H1 (cell line): ENCODE measurements around the gene LRRC46. TPM values are rescaled to one million over a fixed set of nuclear protein-coding genes. Genes with fewer than 3 reads are reported as not detected.
A peak's percentile ranks its signal among the peaks of the same experiment; 100 is the strongest.

ENCODE experiments used
- CTCF ChIA-PET: fragments of 300-600 bp; sonication (Branson Sonifier 250); formaldehyde crosslinking; loops from one replicate; lab custom pipeline; 2021; ENCODE audit not compliant: partially characterized antibody; lab: Charles Lee
- POLR2A ChIA-PET: fragments of 300-600 bp; sonication (Branson Sonifier 250); formaldehyde crosslinking; loops from one replicate; lab custom pipeline; 2021; ENCODE audit warnings: inconsistent platforms; ENCODE audit not compliant: partially characterized antibody; lab: Charles Lee
- DNase-seq, 2 experiments: peaks; one replicate each; pipeline versions ENCODE4 v3.0.0 to v3.0.0-alpha.2; 2010 to 2022; ENCODE audit warnings: low spot score in 2 of 2, low read depth in 1 of 2, mixed read lengths in 1 of 2
- FAIRE-seq: peaks from 2 replicates; lab custom pipeline; 2011; peaks lifted over from hg19 to GRCh38; lab: Jason Lieb, UNC
- H2AFZ ChIP-seq: 2 replicates; pipeline ENCODE4 v1.8.1; 2012; ENCODE audit warnings: low read length, inconsistent platforms
- H2AK5ac ChIP-seq: 2 replicates; pipeline ENCODE4 v1.6.1; 2013; ENCODE audit warnings: low read depth, low read length
- H2BK120ac ChIP-seq: replicated peaks from 2 replicates; pipeline ENCODE3; 2013; ENCODE audit warnings: low read depth, low read length, inconsistent platforms
- H2BK12ac ChIP-seq: 2 replicates; pipeline ENCODE4 v1.6.1; 2013; ENCODE audit warnings: low read depth, low read length
- H2BK15ac ChIP-seq: 2 replicates; pipeline ENCODE4 v1.6.1; 2013; ENCODE audit warnings: low read length
- H2BK20ac ChIP-seq: 2 replicates; pipeline ENCODE4 v1.6.1; 2013; ENCODE audit warnings: low read length
- H2BK5ac ChIP-seq: 2 replicates; pipeline ENCODE4 v1.6.1; 2013; ENCODE audit warnings: low read depth, low read length
- H3K14ac ChIP-seq: 2 replicates; pipeline ENCODE4 v1.6.1; 2013; ENCODE audit warnings: inconsistent platforms; ENCODE audit not compliant: insufficient read length
- H3K18ac ChIP-seq: 2 replicates; pipeline ENCODE4 v1.6.1; 2013; ENCODE audit warnings: low read length; ENCODE audit errors: extremely low read depth
- H3K23ac ChIP-seq: 2 replicates; pipeline ENCODE4 v1.6.1; 2013; ENCODE audit warnings: inconsistent platforms; ENCODE audit not compliant: insufficient read length
- H3K23me2 ChIP-seq: 2 replicates; pipeline ENCODE4 v1.6.1; 2013; ENCODE audit warnings: low read depth, low read length
- H3K27ac ChIP-seq: 2 replicates; pipeline ENCODE4 v1.6.1; 2011; ENCODE audit warnings: low read depth, low read length, inconsistent platforms
- H3K27me3 ChIP-seq, 4 experiments: replicated peaks in 1 of 4; 1 replicate in 1 of 4; 2 replicates in 3 of 4; pipeline versions ENCODE4 v1.6.1 to v1.8.1; 2011 to 2013; ENCODE audit warnings: low read length in 3 of 4, mild to moderate bottlenecking in 3 of 4, inconsistent platforms in 2 of 4, mixed read lengths in 2 of 4, moderate library complexity in 1 of 4; ENCODE audit not compliant: control insufficient read depth in 3 of 4, insufficient read depth in 3 of 4; ENCODE audit errors: extremely low read depth in 1 of 4
- H3K36me3 ChIP-seq, 4 experiments: 2 replicates each; pipeline versions ENCODE4 v1.6.1 to v1.8.1; 2011 to 2013; ENCODE audit warnings: mild to moderate bottlenecking in 4 of 4, low read length in 3 of 4, moderate library complexity in 2 of 4, control low read depth in 1 of 4, inconsistent platforms in 1 of 4; ENCODE audit not compliant: insufficient read depth in 4 of 4, control insufficient read depth in 2 of 4
- H3K4ac ChIP-seq: replicated peaks from 2 replicates; pipeline ENCODE3; 2013; ENCODE audit warnings: low read length, low read depth, mixed read lengths, inconsistent platforms; ENCODE audit not compliant: insufficient read length
- H3K4me1 ChIP-seq, 4 experiments: replicated peaks in 1 of 4; 1 replicate in 1 of 4; 2 replicates in 3 of 4; pipeline versions ENCODE4 v1.6.1 to v1.8.1; 2011 to 2013; ENCODE audit warnings: low read length in 3 of 4, inconsistent platforms in 2 of 4, mixed read lengths in 1 of 4; ENCODE audit not compliant: insufficient read depth in 4 of 4, control insufficient read depth in 3 of 4
- H3K4me2 ChIP-seq, 2 experiments: 2 replicates each; pipeline versions ENCODE4 v1.6.1 to v1.8.1; 2011 to 2013; ENCODE audit warnings: low read depth in 2 of 2, low read length in 2 of 2, control low read depth in 1 of 2, inconsistent platforms in 1 of 2, mild to moderate bottlenecking in 1 of 2; ENCODE audit not compliant: insufficient read depth in 1 of 2
- H3K4me3 ChIP-seq, 4 experiments: fragments of 200-600, 300-600 bp in 1 of 4; sonication (generic), shearing (Covaris generic), sonication (Bioruptor Twin) in 1 of 4; 2 replicates each; pipeline versions ENCODE4 v1.5.1 to v1.8.1; 2011 to 2016; ENCODE audit warnings: low read length in 4 of 4, low read depth in 3 of 4, control low read depth in 2 of 4, inconsistent platforms in 2 of 4, mild to moderate bottlenecking in 2 of 4, mixed read lengths in 1 of 4, moderate library complexity in 1 of 4; ENCODE audit not compliant: insufficient read depth in 2 of 4; ENCODE audit errors: extremely low read depth in 1 of 4
- H3K56ac ChIP-seq: replicated peaks from 2 replicates; pipeline ENCODE3; 2013; ENCODE audit warnings: low read depth, mild to moderate bottlenecking, mixed read lengths, low read length, inconsistent platforms; ENCODE audit not compliant: insufficient read length
- H3K79me1 ChIP-seq: 2 replicates; pipeline ENCODE4 v1.6.1; 2013; ENCODE audit warnings: low read depth, low read length, control low read depth
- H3K79me2 ChIP-seq, 2 experiments: 2 replicates each; pipeline versions ENCODE4 v1.6.1 to v1.8.1; 2012 to 2013; ENCODE audit warnings: low read length in 2 of 2, mild to moderate bottlenecking in 2 of 2, inconsistent platforms in 1 of 2; ENCODE audit not compliant: insufficient read depth in 2 of 2, control insufficient read depth in 1 of 2
- H3K9ac ChIP-seq, 4 experiments: replicated peaks in 1 of 4; 1 replicate in 1 of 4; 2 replicates in 3 of 4; pipeline versions ENCODE4 v1.6.1 to v1.8.1; 2011 to 2013; ENCODE audit warnings: low read depth in 3 of 4, low read length in 3 of 4, control low read depth in 2 of 4, mild to moderate bottlenecking in 2 of 4, moderate library complexity in 2 of 4, inconsistent platforms in 1 of 4; ENCODE audit errors: extremely low read depth in 1 of 4
- H3K9me3 ChIP-seq, 2 experiments: 2 replicates each; pipeline versions ENCODE4 v1.6.1 to v1.8.1; 2012 to 2013; ENCODE audit warnings: mild to moderate bottlenecking in 2 of 2, moderate library complexity in 2 of 2, control low read depth in 1 of 2, inconsistent platforms in 1 of 2, low read depth in 1 of 2, low read length in 1 of 2, mixed read lengths in 1 of 2; ENCODE audit not compliant: insufficient read depth in 2 of 2
- H4K20me1 ChIP-seq, 2 experiments: replicated peaks in 1 of 2; 2 replicates each; pipeline versions ENCODE3 to v1.8.1; 2011 to 2013; ENCODE audit warnings: inconsistent platforms in 2 of 2, low read length in 2 of 2, mild to moderate bottlenecking in 1 of 2; ENCODE audit not compliant: insufficient read depth in 2 of 2, control insufficient read depth in 1 of 2
- H4K5ac ChIP-seq: 2 replicates; pipeline ENCODE4 v1.6.1; 2013; ENCODE audit warnings: low read length, low read depth, mixed read lengths, inconsistent platforms; ENCODE audit not compliant: insufficient read length
- H4K8ac ChIP-seq: 2 replicates; pipeline ENCODE4 v1.8.0; 2013; ENCODE audit warnings: mild to moderate bottlenecking, moderate library complexity, low read length, inconsistent platforms; ENCODE audit not compliant: insufficient read depth; ENCODE audit errors: extremely low read depth
- H4K91ac ChIP-seq: replicated peaks from 2 replicates; pipeline ENCODE3; 2013; ENCODE audit warnings: low read length, mixed read lengths, inconsistent platforms; ENCODE audit not compliant: insufficient read length
- CREB1 ChIP-seq: IDR thresholded peaks from 2 replicates; pipeline ENCODE4 v1.6.1; 2012; ENCODE audit warnings: inconsistent platforms
- GABPA ChIP-seq: IDR thresholded peaks from 2 replicates; pipeline ENCODE4 v1.6.1; 2011; ENCODE audit warnings: mild to moderate bottlenecking, low read length, moderate library complexity, borderline replicate concordance; ENCODE audit not compliant: insufficient read depth
- KDM1A ChIP-seq: fragments of 200-600, 300-600 bp; sonication (generic); IDR thresholded peaks from 2 replicates; pipeline ENCODE4 v1.7.1; 2016; ENCODE audit warnings: mild to moderate bottlenecking, low read length, borderline replicate concordance
- RXRA ChIP-seq: IDR thresholded peaks from 2 replicates; pipeline ENCODE4 v1.6.1; 2011; ENCODE audit warnings: low read depth, mild to moderate bottlenecking, low read length, moderate library complexity; ENCODE audit not compliant: insufficient read depth
- SP2 ChIP-seq: IDR thresholded peaks from 2 replicates; pipeline ENCODE4 v1.6.1; 2012; ENCODE audit warnings: mild to moderate bottlenecking, low read length, inconsistent platforms
- WGBS, 2 experiments: shearing (Covaris generic) in 1 of 2; methylation state at CpG; one replicate each; pipeline versions ENCODE4 v1.1.6 to v1.1.7; 2013 to 2015; ENCODE audit warnings: low lambda C conversion rate in 2 of 2, mixed read lengths in 2 of 2, inconsistent platforms in 1 of 2, low coverage in 1 of 2, missing lambda C conversion rate in 1 of 2; ENCODE audit not compliant: insufficient replicate concordance in 2 of 2, insufficient coverage in 1 of 2, insufficient read length in 1 of 2; ENCODE audit errors: extremely low coverage in 1 of 2, missing lambda C conversion rate in 1 of 2; 5-methylcytosine and 5-hydroxymethylcytosine counted together
- polyA plus RNA-seq, 7 experiments: library from polyadenylated mRNA; depleted of rRNA in 3 of 7; stranded (reverse) in 5 of 7; unstranded in 2 of 7; fragments of >200 nt in 5 of 7; fragments of 200-250 nt in 2 of 7; gene quantifications; 1 replicate in 5 of 7; 2 replicates in 1 of 7; 4 replicates in 1 of 7; pipeline versions ENCODE4 v1.2.1 to v1.2.3, GENCODE V29; 2011 to 2013; ENCODE audit warnings: missing spikeins in 2 of 7, mixed read lengths in 2 of 7
- total RNA-seq: library from RNA; stranded (reverse); fragmentation: NEBNext Ultra II Directional; extraction: Animal tissue kit (Norgen Biotek cat#: 25700); gene quantifications from 2 replicates; pipeline ENCODE4 v1.2.1, GENCODE V29; 2021

LRRC46 gene
- total and polyA plus RNA-seq, 2 of the 8 experiments (the other 6 are each of a cell fraction or from before 2014, with no cell fraction given) = 0.18 TPM; not detected in 1

DNA sequence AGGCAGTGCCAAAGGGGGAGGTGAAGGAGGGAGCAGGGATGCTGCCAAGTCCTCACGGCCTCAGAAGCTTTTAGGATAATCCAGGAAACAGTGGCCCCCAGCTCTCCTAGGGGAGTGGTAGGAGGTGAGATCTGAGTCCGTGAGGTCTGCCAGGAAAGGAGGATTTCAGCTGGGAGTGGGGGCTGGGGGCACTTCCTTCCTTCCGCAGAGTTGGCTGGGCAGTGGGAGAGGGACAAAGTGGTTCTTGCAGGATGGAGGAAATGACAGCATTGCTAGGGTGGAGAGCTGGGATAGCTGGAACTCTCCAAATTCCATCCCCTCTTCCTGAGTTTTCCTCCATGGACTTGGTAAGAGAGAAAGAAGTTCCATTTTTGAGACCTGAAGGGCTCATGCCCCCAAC, 24.3 kb downstream of the LRRC46 start:
- Histone ChIP-seq H3K27ac (no peak overlapping the region), H3K27me3 (peaks cover 18 to 50% (median 48%) of the 10 kb centered on the region in 4 experiments), H4K20me1 (no peaks in the 10 kb centered on the region)

More for the DNA sequence above, 24.3 kb downstream of the LRRC46 start:
- Histone ChIP-seq H3K14ac (no peak overlapping the region), H3K79me1 (no peaks in the 10 kb centered on the region), H3K23me2 (peaks cover 11% of the 10 kb centered on the region), H2BK20ac (no peak overlapping the region), H4K91ac (no peak overlapping the region), H3K4ac (no peak overlapping the region), H3K9ac (no peak overlapping the region), H2AFZ (no peak overlapping the region), H3K36me3 (no peaks in the 10 kb centered on the region), H3K23ac (no peak overlapping the region), H2BK12ac (peak overlapping the region; percentile 20; the same call in 1 of the 2 replicates), H3K4me2 (no peak overlapping the region), H3K4me3 (no peak overlapping the region), H4K8ac (0 out of 2 replicates have a peak overlapping the region, but pooled peaks have one; percentile 5), H2BK5ac (no peak overlapping the region), H3K18ac (no peak overlapping the region), H2BK15ac (no peak overlapping the region), H2BK120ac (no peak overlapping the region), H3K9me3 (no peaks in the 10 kb centered on the region), H3K4me1 (peaks cover 4 to 9% (median 7%) of the 10 kb centered on the region in 4 experiments; a peak in 5 of 7 replicates), H3K56ac (no peak overlapping the region), H4K5ac (no peak overlapping the region), H2AK5ac (no peak overlapping the region), H3K79me2 (no peaks in the 10 kb centered on the region)
- ChIA-PET POLR2A (interaction anchor here (1.1 to 2.3 kb wide), 6 partner anchors 9 to 144 kb away, joined by 3 to 7 read pairs (median 4); partner anchors contain the start of gene SP2), CTCF (interaction anchor here (1.6 to 33.0 kb wide), 6 partner anchors 9 to 171 kb away, joined by 3 to 1206 read pairs (median 133); partner anchors contain the start of genes SCRN2, SP2 and SP6)
- no peak for DNase-seq
- TF ChIP-seq RXRA (no peak), SP2 (no peak), GABPA (no peak), CREB1 (no peak), KDM1A (no peak)
- WGBS, 2 experiments = 65% methylated on average over 3 of the region's 3 CpGs; no CpG with 5 or more reads in 1 of the 2 experiments
- no peak for FAIRE-seq
